GM18907 (cell line): ENCODE measurements around the gene SIGLEC6.
"Not testable (repeated sequence)": the region's sequence is repeated elsewhere in the genome, so short reads cannot be mapped to it uniquely, and the experiment has no call there.

Experiments
- ATAC-seq: cut with Tn5 transposase; IDR thresholded peaks from one replicate; pipeline ENCODE4 v1.9.1; 2021; ENCODE audit warnings: mild to moderate bottlenecking, moderate library complexity; ENCODE audit not compliant: unreplicated experiment

SIGLEC6 gene

GRCh38 chr19:51509823-51510660 is 21.4 kb downstream of the SIGLEC6 start:
- no peak for ATAC-seq

GRCh38 chr19:51508059-51508733 is 23.3 kb downstream of the SIGLEC6 start:
- no peak for ATAC-seq

- ATAC-seq, result no peak
Observed at GRCh38 chr19:51507640-51508058, 23.8 kb downstream of the SIGLEC6 start.

GRCh38 chr19:51507192-51507591 is 24.3 kb downstream of the SIGLEC6 start:
- no peak for ATAC-seq

GRCh38 chr19:51505904-51506303 is 25.6 kb downstream of the SIGLEC6 start:
- ATAC-seq, result no peak

- ATAC-seq, result no peak
Observed at GRCh38 chr19:51503896-51504295, 27.6 kb downstream of the SIGLEC6 start.

GRCh38 chr19:51503286-51503817 is 28.1 kb downstream of the SIGLEC6 start:
- ATAC-seq, result no peak

- ATAC-seq, result no peak
Observed at GRCh38 chr19:51501594-51502263, 29.7 kb downstream of the SIGLEC6 start, which contains the start of gene SIGLEC12. Gene SIGLEC12, minus strand, starts transcription at chr19:51501800. Its CDS starts 67 bp downstream, at chr19:51501733.

- ATAC-seq, result not testable (repeated sequence)
Observed at GRCh38 chr19:51500931-51501330, 30.5 kb downstream of the SIGLEC6 start.

GRCh38 chr19:51497666-51498065 is 33.8 kb downstream of the SIGLEC6 start:
- no peak for ATAC-seq

GRCh38 chr19:51493776-51494175 is 37.7 kb downstream of the SIGLEC6 start:
- ATAC-seq, result no peak

GRCh38 chr19:51491586-51491985 is 39.9 kb downstream of the SIGLEC6 start:
- ATAC-seq, result no peak

GRCh38 chr19:51490676-51491075 is 40.8 kb downstream of the SIGLEC6 start:
- ATAC-seq, result no peak

- no peak for ATAC-seq
Observed at GRCh38 chr19:51489113-51489512, 42.4 kb downstream of the SIGLEC6 start.

- ATAC-seq, result no peak
Observed at GRCh38 chr19:51488491-51488890, 43.0 kb downstream of the SIGLEC6 start.

GRCh38 chr19:51485960-51486660 is 45.4 kb downstream of the SIGLEC6 start:
- no peak for ATAC-seq

- no peak for ATAC-seq
Observed at GRCh38 chr19:51480590-51480989, 50.9 kb downstream of the SIGLEC6 start.

- ATAC-seq, result no peak
Observed at GRCh38 chr19:51479531-51480331, 51.7 kb downstream of the SIGLEC6 start.

- no peak for ATAC-seq
Observed at GRCh38 chr19:51478381-51479234, 52.9 kb downstream of the SIGLEC6 start, which contains the start of gene CEACAM18. Gene CEACAM18, plus strand, starts transcription at chr19:51478539.
